Bronchial epithelial cell (primary cell): ENCODE measurements around the gene DEPDC5. TPM values are rescaled to one million over a fixed set of nuclear protein-coding genes. Genes with fewer than 3 reads are reported as not detected.

Experiments used
- DNase-seq: peaks from one replicate; pipeline ENCODE4 v3.0.0-alpha.2; 2010; ENCODE audit warnings: low read depth
- FAIRE-seq: peaks from 2 replicates; lab custom pipeline; 2011; peaks lifted over from hg19 to GRCh38; lab: Jason Lieb, UNC
- H3K27me3 ChIP-seq: 2 replicates; pipeline ENCODE4 v1.5.1; 2011; ENCODE audit warnings: low read length; ENCODE audit not compliant: control insufficient read depth, insufficient read depth
- H3K36me3 ChIP-seq: 2 replicates; pipeline ENCODE4 v1.5.1; 2011; ENCODE audit warnings: low read length; ENCODE audit not compliant: control insufficient read depth, insufficient read depth
- H3K4me3 ChIP-seq: 2 replicates; pipeline ENCODE4 v1.5.1; 2011; ENCODE audit warnings: mild to moderate bottlenecking, low read depth, low read length, control low read depth
- CTCF ChIP-seq: IDR thresholded peaks from 2 replicates; pipeline ENCODE4 v1.5.1; 2011; ENCODE audit warnings: mild to moderate bottlenecking, moderate library complexity, low read length, control low read depth, inconsistent platforms; ENCODE audit not compliant: insufficient read depth, severe bottlenecking
- total RNA-seq: library from RNA; depleted of rRNA; stranded (reverse); fragments of >200 nt; gene quantifications from 2 replicates; pipeline ENCODE4 v1.2.1, GENCODE V29; 2014

The DEPDC5 gene
- total RNA-seq, 1 donor from 2014 or later: 6.8 TPM

- Histone ChIP-seq H3K27me3 (no peaks in the 10 kb centered on the region), H3K36me3 (peaks cover 5% of the 10 kb centered on the region), H3K4me3 (no peak overlapping the region)
- TF ChIP-seq CTCF: no peak
- DNase-seq (no peak), FAIRE-seq (peak; percentile 7)
Observed at GRCh38 chr22:31909977-31910376, 156.2 kb downstream of the DEPDC5 start.

GRCh38 chr22:31911565-31912406 is 158.0 kb downstream of the DEPDC5 start:
- no peaks in the 10 kb centered on the region for H3K27me3 ChIP-seq
- no peak overlapping the region for H3K4me3 ChIP-seq
- no peak for TF ChIP-seq CTCF
- H3K36me3 ChIP-seq: peaks cover 2% of the 10 kb centered on the region
- DNase-seq (no peak), FAIRE-seq (no peak)

GRCh38 chr22:31912407-31912743 is 158.6 kb downstream of the DEPDC5 start:
- DNase-seq (no peak), FAIRE-seq (no peak)
- Histone ChIP-seq H3K27me3 (no peaks in the 10 kb centered on the region), H3K36me3 (peaks cover 2% of the 10 kb centered on the region), H3K4me3 (no peak overlapping the region)
- no peak for TF ChIP-seq CTCF

- Histone ChIP-seq H3K27me3 (no peaks in the 10 kb centered on the region), H3K36me3 (no peaks in the 10 kb centered on the region), H3K4me3 (no peak overlapping the region)
- no peak for FAIRE-seq
- no peak for TF ChIP-seq CTCF
- DNase-seq: no peak
Observed at GRCh38 chr22:31915586-31915985, 161.8 kb downstream of the DEPDC5 start.

GRCh38 chr22:31917227-31917921 is 163.6 kb downstream of the DEPDC5 start:
- Histone ChIP-seq H3K4me3 (no peak overlapping the region), H3K36me3 (no peaks in the 10 kb centered on the region), H3K27me3 (no peaks in the 10 kb centered on the region)
- DNase-seq (no peak), FAIRE-seq (no peak)
- TF ChIP-seq CTCF: no peak

GRCh38 chr22:31919730-31920129 is 165.9 kb downstream of the DEPDC5 start:
- TF ChIP-seq CTCF: no peak
- FAIRE-seq: no peak
- no peak for DNase-seq
- H3K4me3 ChIP-seq: no peak overlapping the region
- H3K36me3 ChIP-seq: no peaks in the 10 kb centered on the region
- no peaks in the 10 kb centered on the region for H3K27me3 ChIP-seq
